HUES6 (cell line): ENCODE results near the gene NMB.

Experiments used
- H3K27ac ChIP-seq: 2 replicates; pipeline ENCODE4 v1.7.0; 2013; ENCODE audit warnings: low read depth, mild to moderate bottlenecking, low read length, inconsistent platforms
- H3K27me3 ChIP-seq: 2 replicates; pipeline ENCODE4 v1.6.1; 2013; ENCODE audit warnings: low read length; ENCODE audit not compliant: control insufficient read depth, insufficient read depth
- H3K36me3 ChIP-seq: 2 replicates; pipeline ENCODE4 v1.6.1; 2013; ENCODE audit warnings: low read length; ENCODE audit not compliant: control insufficient read depth, insufficient read depth
- H3K4me1 ChIP-seq: 2 replicates; pipeline ENCODE4 v1.6.1; 2013; ENCODE audit warnings: low read length; ENCODE audit not compliant: control insufficient read depth, insufficient read depth
- H3K4me3 ChIP-seq: 2 replicates; pipeline ENCODE4 v1.5.1; 2013; ENCODE audit warnings: low read depth, low read length
- H3K9ac ChIP-seq: one replicate; pipeline ENCODE4 v1.6.1; 2013; ENCODE audit warnings: mild to moderate bottlenecking, low read length
- H3K9me3 ChIP-seq: 2 replicates; pipeline ENCODE4 v1.6.1; 2013; ENCODE audit warnings: low read depth, low read length; ENCODE audit not compliant: control insufficient read depth, insufficient read depth

The NMB gene

DNA sequence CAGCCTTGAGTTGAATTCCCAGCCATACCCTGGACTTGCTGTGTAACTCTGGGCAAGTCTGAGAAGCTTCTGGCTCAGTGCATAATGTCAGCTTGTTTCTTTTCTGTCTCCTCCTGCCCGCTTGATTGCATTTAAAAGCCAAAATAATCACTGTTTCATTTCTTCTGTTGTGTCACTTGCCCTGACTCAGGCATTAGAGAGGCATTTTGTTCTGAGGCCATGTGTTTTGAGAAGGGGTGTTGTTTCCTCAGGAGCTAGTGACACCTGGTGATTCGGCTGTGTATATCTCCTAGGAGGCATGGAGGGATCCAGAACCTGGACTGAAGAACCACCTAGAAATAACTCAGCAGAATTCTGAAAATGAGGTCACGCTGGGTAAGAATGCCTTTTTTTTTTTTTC is 19.9 kb downstream of the NMB start:
- H3K4me3 ChIP-seq, result no peak overlapping the region
- no peaks in the 10 kb centered on the region for H3K9me3 ChIP-seq
- H3K4me1 ChIP-seq, result peaks cover 8% of the 10 kb centered on the region
- 0 out of 2 replicates have a peak overlapping the region, but pooled peaks have one; percentile 27 for H3K27ac ChIP-seq
- H3K36me3 ChIP-seq, result peaks cover 34% of the 10 kb centered on the region
- peaks cover 11% of the 10 kb centered on the region for H3K27me3 ChIP-seq
- H3K9ac ChIP-seq, result peak overlapping the region; percentile 25

DNA sequence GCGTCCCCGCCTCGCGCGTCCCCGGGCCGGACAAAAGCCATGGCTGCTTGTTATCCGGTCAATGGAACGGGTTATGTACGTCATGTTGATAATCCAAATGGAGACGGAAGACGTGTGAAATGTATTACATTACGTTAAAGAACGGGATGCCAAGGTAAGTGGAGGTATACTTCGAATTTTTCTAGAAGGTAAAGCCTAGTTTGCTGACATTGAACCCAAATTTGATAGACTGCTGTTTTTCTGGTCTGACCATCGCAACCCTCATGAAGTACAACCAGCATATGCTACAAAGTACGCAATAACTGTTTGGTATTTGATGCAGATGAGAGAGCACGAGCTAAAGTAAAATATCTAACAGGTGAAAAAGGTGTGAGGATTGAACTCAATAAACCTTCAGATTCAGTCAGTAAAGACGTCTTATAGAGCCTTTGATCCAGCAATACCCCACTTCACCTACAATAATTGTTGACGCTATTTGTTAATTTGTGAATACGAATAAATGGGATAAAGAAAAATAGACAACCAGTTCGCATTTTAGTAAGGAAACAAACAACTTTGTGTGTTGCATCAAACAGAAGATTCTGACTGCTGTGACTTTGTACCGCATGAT is 23.7 kb downstream of the NMB start:
- H3K9me3 ChIP-seq, result no peaks in the 10 kb centered on the region
- H3K27me3 ChIP-seq, result peaks cover 15% of the 10 kb centered on the region
- H3K4me1 ChIP-seq, result peaks cover 21% of the 10 kb centered on the region
- peak overlapping the region; percentile 64 for H3K9ac ChIP-seq
- H3K36me3 ChIP-seq, result peaks cover under 1% of the 10 kb centered on the region
- peak overlapping the region; percentile 83 for H3K4me3 ChIP-seq
- no peak overlapping the region for H3K27ac ChIP-seq

DNA sequence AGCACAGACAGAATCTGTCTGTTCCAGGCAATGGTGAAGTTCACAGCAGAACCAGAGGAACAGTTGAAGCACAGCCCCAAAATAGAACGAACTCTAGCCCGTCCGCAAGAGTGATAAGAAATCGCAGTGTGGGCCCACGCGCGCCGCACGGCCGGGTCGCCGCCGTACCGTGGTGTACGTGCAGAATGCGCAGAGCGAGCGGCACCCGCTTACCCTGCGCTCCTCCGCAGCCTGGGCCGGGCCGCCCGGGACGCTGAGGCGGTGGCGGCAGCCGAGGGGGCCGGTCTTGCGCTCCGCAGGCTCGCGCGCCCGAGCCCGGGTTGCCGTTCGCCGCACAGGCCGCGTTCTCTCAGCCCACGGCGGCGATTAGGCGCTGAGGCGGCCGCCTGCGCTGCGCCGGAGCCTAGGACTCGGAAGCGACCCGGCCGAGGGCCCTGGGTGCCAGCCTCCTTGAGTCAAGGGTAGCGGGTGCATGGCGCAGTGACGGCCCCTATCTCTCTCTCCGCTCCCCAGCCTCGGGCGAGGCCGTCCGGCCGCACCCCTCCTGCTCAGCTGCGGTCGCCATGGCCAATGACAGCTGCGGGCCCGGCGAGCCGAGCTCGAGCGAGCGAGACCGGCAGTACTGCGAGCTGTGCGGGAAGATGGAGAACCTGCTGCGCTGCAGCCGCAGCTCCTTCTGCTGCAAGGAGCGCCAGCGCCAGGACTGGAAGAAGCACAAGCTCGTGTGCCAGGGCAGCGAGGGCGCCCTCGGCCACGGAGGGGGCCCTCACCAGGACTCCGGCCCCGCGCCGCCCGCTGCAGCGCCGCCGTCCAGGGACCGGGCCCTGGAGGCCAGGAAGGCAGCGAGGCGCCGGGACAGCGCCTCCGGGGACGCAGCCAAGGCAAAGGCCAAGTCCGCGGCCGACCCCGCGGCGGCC is 24.4 kb downstream of the NMB start:
- Histone ChIP-seq H3K36me3 (no peaks in the 10 kb centered on the region; the same call in 1 of the 2 replicates), H3K4me3 (peak overlapping the region; percentile 83), H3K9ac (peak overlapping the region; percentile 64), H3K27ac (no peak overlapping the region), H3K9me3 (no peaks in the 10 kb centered on the region), H3K4me1 (peaks cover 21% of the 10 kb centered on the region), H3K27me3 (peaks cover 15% of the 10 kb centered on the region)

DNA sequence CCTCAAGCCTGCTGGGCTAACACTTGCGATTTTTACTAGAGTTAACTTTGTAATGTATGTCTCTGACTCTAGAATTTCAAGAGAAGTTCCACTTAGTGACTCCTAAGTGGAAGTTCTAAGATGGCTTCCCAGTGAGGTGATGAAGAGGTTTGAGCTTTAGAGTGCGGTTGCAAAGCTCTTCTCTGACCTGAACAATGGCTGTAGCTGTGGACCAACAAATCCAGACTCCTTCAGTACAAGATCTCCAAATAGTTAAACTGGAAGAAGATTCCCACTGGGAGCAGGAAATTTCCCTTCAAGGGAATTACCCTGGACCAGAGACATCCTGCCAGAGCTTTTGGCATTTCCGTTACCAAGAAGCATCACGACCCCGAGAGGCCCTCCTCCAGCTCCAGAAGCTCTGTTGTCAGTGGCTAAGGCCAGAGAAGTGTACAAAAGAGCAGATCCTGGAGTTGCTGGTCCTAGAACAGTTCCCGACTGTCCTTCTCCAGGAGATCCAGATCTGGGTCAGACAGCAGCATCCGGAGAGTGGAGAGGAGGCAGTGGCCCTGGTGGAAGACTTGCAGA is 26.2 kb downstream of the NMB start:
- Histone ChIP-seq H3K9me3 (no peaks in the 10 kb centered on the region), H3K9ac (peak overlapping the region; percentile 40), H3K4me3 (peak overlapping the region; percentile 66), H3K36me3 (no peaks in the 10 kb centered on the region; the same call in 1 of the 2 replicates), H3K27me3 (peaks cover 15% of the 10 kb centered on the region), H3K4me1 (peaks cover 14% of the 10 kb centered on the region), H3K27ac (no peak overlapping the region)

DNA sequence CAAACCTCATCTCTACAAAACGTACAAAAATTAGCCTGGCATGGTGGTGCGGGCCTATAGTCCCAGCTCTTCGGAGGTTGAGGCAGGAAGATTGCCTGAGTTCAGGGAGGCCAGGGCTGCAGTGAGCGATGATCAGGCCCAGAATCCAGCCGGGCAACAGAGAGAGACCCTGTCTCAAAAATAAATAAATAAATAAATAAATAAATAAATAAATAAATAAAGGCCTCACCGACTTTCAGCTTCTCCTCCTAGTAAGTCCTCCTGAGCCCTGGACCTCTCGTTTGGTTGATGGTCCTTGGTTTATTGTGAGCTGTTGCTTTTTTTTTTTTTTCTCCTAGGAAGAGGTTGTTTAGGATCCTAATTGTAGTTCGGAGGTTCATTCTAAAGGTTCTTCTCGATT is 29.0 kb downstream of the NMB start:
- Histone ChIP-seq H3K27ac (no peak overlapping the region), H3K9me3 (no peaks in the 10 kb centered on the region), H3K9ac (no peak overlapping the region), H3K4me3 (no peak overlapping the region), H3K27me3 (peaks cover 8% of the 10 kb centered on the region), H3K4me1 (peaks cover 14% of the 10 kb centered on the region), H3K36me3 (0 out of 2 replicates have a peak, but pooled peaks cover 7% of the 10 kb centered on the region)

DNA sequence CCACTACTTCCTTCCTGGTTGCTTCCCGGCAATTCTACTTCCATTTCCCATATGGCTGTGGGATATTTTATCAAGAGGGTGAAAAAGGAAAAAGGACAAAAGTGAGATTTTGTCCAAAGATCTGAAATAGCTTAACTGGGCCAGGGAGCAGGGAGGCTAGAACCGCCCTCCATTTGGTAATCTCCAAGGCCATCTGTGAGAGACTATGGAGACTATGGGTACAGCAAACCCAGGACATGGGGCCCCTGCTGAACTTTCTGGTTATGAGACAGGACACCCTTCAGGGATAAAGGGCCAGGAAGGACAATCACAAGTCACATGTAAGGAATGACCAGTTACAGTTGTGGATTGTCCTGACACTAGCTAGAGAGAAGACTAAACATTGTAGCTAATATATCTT is 32.9 kb downstream of the NMB start:
- no peaks in the 10 kb centered on the region for H3K27me3 ChIP-seq
- H3K4me1 ChIP-seq, result 0 out of 2 replicates have a peak, but pooled peaks cover 1% of the 10 kb centered on the region
- H3K27ac ChIP-seq, result no peak overlapping the region
- no peak overlapping the region for H3K4me3 ChIP-seq
- peaks cover 28% of the 10 kb centered on the region for H3K9me3 ChIP-seq
- H3K9ac ChIP-seq, result no peak overlapping the region
- peaks cover 40% of the 10 kb centered on the region for H3K36me3 ChIP-seq

DNA sequence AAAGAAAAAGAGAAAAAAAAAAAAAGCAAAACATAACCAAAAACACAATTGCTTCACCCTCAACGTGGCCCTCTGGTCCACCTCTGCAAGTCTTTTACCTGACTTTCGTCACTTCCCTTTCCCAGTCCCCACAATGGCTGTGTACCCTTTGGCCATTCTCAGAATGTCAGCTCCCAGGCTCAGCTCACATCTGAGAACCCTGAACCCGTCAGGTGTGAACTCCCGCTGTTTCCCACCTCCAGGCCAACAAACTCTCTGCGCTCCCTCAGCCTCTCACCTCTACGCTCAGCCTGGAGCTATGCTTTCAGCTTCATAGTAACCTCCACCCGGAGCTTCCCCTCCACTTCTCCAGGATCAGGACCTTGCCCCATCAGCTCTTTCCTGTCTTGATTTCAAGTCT is 33.6 kb downstream of the NMB start:
- Histone ChIP-seq H3K9ac (no peak overlapping the region), H3K9me3 (peaks cover 35% of the 10 kb centered on the region), H3K4me1 (no peaks in the 10 kb centered on the region), H3K4me3 (no peak overlapping the region), H3K27me3 (no peaks in the 10 kb centered on the region), H3K27ac (no peak overlapping the region), H3K36me3 (peaks cover 46% of the 10 kb centered on the region)

DNA sequence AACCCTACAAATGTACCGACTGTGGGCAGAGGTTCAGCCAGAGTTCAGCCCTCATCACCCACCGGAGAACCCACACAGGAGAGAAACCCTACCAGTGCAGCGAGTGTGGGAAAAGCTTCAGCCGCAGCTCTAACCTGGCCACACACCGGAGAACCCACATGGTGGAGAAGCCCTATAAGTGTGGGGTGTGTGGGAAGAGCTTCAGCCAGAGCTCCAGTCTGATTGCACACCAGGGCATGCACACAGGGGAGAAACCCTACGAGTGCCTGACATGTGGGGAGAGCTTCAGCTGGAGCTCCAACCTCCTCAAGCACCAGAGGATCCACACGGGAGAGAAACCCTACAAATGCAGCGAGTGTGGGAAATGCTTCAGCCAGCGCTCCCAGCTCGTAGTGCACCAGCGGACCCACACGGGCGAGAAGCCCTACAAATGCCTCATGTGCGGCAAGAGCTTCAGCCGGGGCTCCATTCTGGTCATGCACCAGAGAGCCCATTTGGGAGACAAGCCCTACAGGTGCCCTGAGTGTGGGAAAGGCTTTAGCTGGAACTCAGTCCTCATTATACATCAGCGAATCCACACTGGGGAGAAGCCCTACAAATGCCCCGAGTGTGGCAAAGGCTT is 36.5 kb downstream of the NMB start:
- Histone ChIP-seq H3K4me1 (no peaks in the 10 kb centered on the region), H3K9me3 (peaks cover 42% of the 10 kb centered on the region), H3K27ac (no peak overlapping the region), H3K27me3 (no peaks in the 10 kb centered on the region), H3K9ac (no peak overlapping the region), H3K4me3 (no peak overlapping the region), H3K36me3 (peaks cover 67% of the 10 kb centered on the region)

DNA sequence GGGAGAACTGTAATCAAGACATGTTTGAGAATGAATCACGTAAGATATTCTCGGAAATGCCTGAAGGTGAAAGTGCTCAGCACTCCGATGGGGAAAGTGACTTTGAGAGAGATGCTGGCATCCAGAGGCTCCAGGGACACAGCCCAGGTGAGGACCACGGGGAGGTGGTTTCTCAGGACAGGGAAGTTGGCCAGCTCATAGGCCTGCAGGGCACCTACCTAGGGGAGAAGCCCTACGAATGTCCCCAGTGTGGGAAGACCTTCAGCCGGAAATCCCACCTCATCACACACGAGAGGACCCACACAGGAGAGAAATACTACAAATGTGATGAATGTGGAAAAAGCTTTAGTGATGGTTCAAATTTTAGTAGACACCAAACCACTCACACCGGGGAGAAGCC is 37.4 kb downstream of the NMB start:
- no peak overlapping the region for H3K4me3 ChIP-seq
- H3K4me1 ChIP-seq, result no peaks in the 10 kb centered on the region
- H3K9me3 ChIP-seq, result peaks cover 42% of the 10 kb centered on the region
- no peak overlapping the region for H3K9ac ChIP-seq
- peaks cover 69% of the 10 kb centered on the region for H3K36me3 ChIP-seq
- no peak overlapping the region for H3K27ac ChIP-seq
- H3K27me3 ChIP-seq, result no peaks in the 10 kb centered on the region

DNA sequence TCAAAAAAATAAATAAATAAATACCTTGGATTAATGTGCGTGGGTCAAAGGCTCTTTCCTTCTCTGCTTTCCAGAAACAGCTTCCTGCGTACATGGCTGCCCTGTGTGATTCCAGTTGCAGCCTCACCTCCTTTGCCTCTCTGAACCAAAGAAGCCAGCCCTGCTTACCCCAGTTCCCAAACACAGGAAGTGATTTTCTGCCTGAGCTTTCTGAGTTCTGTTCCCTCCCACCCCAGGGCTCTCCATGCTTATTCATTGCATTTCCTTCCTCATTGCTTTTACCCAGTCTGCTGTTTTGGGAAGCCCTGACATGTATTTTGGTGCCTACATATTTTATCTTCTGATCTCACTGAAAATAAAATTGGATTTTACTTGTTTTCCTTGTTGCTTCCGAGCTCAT is 41.8 kb downstream of the NMB start:
- Histone ChIP-seq H3K27ac (no peak overlapping the region), H3K9me3 (peaks cover 26% of the 10 kb centered on the region), H3K36me3 (peaks cover 69% of the 10 kb centered on the region), H3K27me3 (no peaks in the 10 kb centered on the region), H3K9ac (no peak overlapping the region), H3K4me3 (no peak overlapping the region), H3K4me1 (no peaks in the 10 kb centered on the region)
